OCI-LY1 (cell line): ENCODE data around the gene TSBP1.
"Not testable (repeated sequence)": the region's sequence is repeated elsewhere in the genome, so short reads cannot be mapped to it uniquely, and the experiment has no call there.

Experiments used
- H2AFZ ChIP-seq: fragments of 200-600 bp; sonication (generic), shearing (Covaris generic); 2 replicates; pipeline ENCODE4 v1.6.0; 2014; ENCODE audit warnings: antibody characterized with exemption, mild to moderate bottlenecking, low read length
- H3F3A ChIP-seq: fragments of 200-600 bp; sonication (generic), shearing (Covaris generic); 2 replicates; pipeline ENCODE4 v1.6.0; 2014; ENCODE audit warnings: mild to moderate bottlenecking, antibody characterized with exemption, low read length, moderate library complexity; ENCODE audit not compliant: insufficient read depth
- H3K27ac ChIP-seq: fragments of 200-600 bp; sonication (generic); 2 replicates; pipeline ENCODE4 v1.5.1; 2014; ENCODE audit warnings: low read length, mixed run types, mild to moderate bottlenecking, low read depth; ENCODE audit not compliant: poor library complexity, severe bottlenecking
- H3K27me3 ChIP-seq: fragments of 200-600 bp; sonication (generic); 2 replicates; pipeline ENCODE4 v1.6.0; 2014; ENCODE audit warnings: antibody characterized with exemption, mild to moderate bottlenecking, low read length, moderate library complexity; ENCODE audit not compliant: insufficient read depth
- H3K36me3 ChIP-seq: fragments of 200-600 bp; sonication (generic); 2 replicates; pipeline ENCODE4 v1.6.1; 2014; ENCODE audit warnings: mild to moderate bottlenecking, antibody characterized with exemption, low read length, moderate library complexity, mixed read lengths; ENCODE audit not compliant: insufficient read depth
- H3K4me1 ChIP-seq: fragments of 200-600 bp; sonication (generic); 2 replicates; pipeline ENCODE4 v1.5.1; 2014; ENCODE audit warnings: mild to moderate bottlenecking, low read length, moderate library complexity; ENCODE audit not compliant: insufficient read depth, severe bottlenecking
- H3K4me2 ChIP-seq: fragments of 200-600 bp; sonication (generic), shearing (Covaris generic); 2 replicates; pipeline ENCODE4 v1.6.1; 2014; ENCODE audit warnings: low read length
- H3K4me3 ChIP-seq: fragments of 200-600 bp; sonication (generic); 2 replicates; pipeline ENCODE4 v1.5.1; 2014; ENCODE audit warnings: low read length, low read depth, mild to moderate bottlenecking, mixed read lengths; ENCODE audit not compliant: poor library complexity, severe bottlenecking
- H3K79me2 ChIP-seq: fragments of 200-600 bp; shearing (Covaris generic); 2 replicates; pipeline ENCODE4 v1.6.1; 2016; ENCODE audit warnings: mixed run types, low read length, mixed read lengths; ENCODE audit not compliant: insufficient read depth
- H3K9ac ChIP-seq: fragments of 200-600 bp; sonication (generic), shearing (Covaris generic); 2 replicates; pipeline ENCODE4 v1.6.1; 2014; ENCODE audit warnings: mild to moderate bottlenecking, low read length, mixed read lengths
- H3K9me2 ChIP-seq: fragments of 200-600 bp; sonication (generic), shearing (Covaris generic); 2 replicates; pipeline ENCODE4 v1.6.1; 2014; ENCODE audit warnings: low read depth, mild to moderate bottlenecking, low read length, mixed read lengths
- H3K9me3 ChIP-seq: fragments of 200-600 bp; shearing (Covaris generic); 2 replicates; pipeline ENCODE4 v1.6.1; 2014; ENCODE audit warnings: low read length, mixed read lengths
- H4K20me1 ChIP-seq: fragments of 200-600 bp; sonication (generic), shearing (Covaris generic); 2 replicates; pipeline ENCODE4 v1.6.0; 2016; ENCODE audit warnings: mild to moderate bottlenecking, low read length; ENCODE audit not compliant: insufficient read depth
- CTCF ChIP-seq: fragments of 200-600 bp; sonication (generic), shearing (Covaris generic); IDR thresholded peaks from 2 replicates; pipeline ENCODE4 v1.5.1; 2017; ENCODE audit warnings: mild to moderate bottlenecking, antibody characterized with exemption, low read length, moderate library complexity, mixed read lengths
- EZH2 ChIP-seq: fragments of 200-600 bp; sonication (generic), shearing (Covaris generic); IDR thresholded peaks from 2 replicates; pipeline ENCODE4 v1.8.0; 2017; ENCODE audit warnings: borderline replicate concordance, mixed run types, mild to moderate bottlenecking, antibody characterized with exemption, low read length, moderate library complexity, mixed read lengths

The TSBP1 gene

GRCh38 chr6:32313964-32314363 is 57.7 kb downstream of the TSBP1 start:
- Histone ChIP-seq H3K4me3 (no peak overlapping the region), H3K4me2 (no peak overlapping the region), H4K20me1 (no peaks in the 10 kb centered on the region), H3K9me2 (no peaks in the 10 kb centered on the region), H3K36me3 (no peaks in the 10 kb centered on the region), H3F3A (no peaks in the 10 kb centered on the region), H2AFZ (no peak overlapping the region), H3K4me1 (no peaks in the 10 kb centered on the region), H3K27ac (no peak overlapping the region), H3K9ac (no peak overlapping the region), H3K27me3 (no peaks in the 10 kb centered on the region), H3K79me2 (no peaks in the 10 kb centered on the region), H3K9me3 (no peaks in the 10 kb centered on the region)
- TF ChIP-seq EZH2: no peak
- TF ChIP-seq CTCF: no peak

- H3K79me2 ChIP-seq: no peaks in the 10 kb centered on the region
- H3K4me1 ChIP-seq: no peaks in the 10 kb centered on the region
- no peaks in the 10 kb centered on the region for H3K9me2 ChIP-seq
- no peak overlapping the region for H3K4me2 ChIP-seq
- no peak overlapping the region for H2AFZ ChIP-seq
- H4K20me1 ChIP-seq: no peaks in the 10 kb centered on the region
- no peaks in the 10 kb centered on the region for H3K27me3 ChIP-seq
- no peak overlapping the region for H3K4me3 ChIP-seq
- H3K27ac ChIP-seq: no peak overlapping the region
- TF ChIP-seq CTCF: no peak
- no peak for TF ChIP-seq EZH2
- H3K36me3 ChIP-seq: no peaks in the 10 kb centered on the region
- H3K9me3 ChIP-seq: no peaks in the 10 kb centered on the region
- no peaks in the 10 kb centered on the region for H3F3A ChIP-seq
- H3K9ac ChIP-seq: no peak overlapping the region
Measured at GRCh38 chr6:32298632-32299336, 72.9 kb downstream of the TSBP1 start.

GRCh38 chr6:32294980-32295379 is 76.7 kb downstream of the TSBP1 start:
- H3K4me1 ChIP-seq, H3K4me3 ChIP-seq, H2AFZ ChIP-seq, H3K9ac ChIP-seq, H3K9me2 ChIP-seq, H3K27me3 ChIP-seq, H3K9me3 ChIP-seq, H3K27ac ChIP-seq, H3F3A ChIP-seq, H3K4me2 ChIP-seq, H4K20me1 ChIP-seq, H3K79me2 ChIP-seq, H3K36me3 ChIP-seq: not testable (repeated sequence)

GRCh38 chr6:32294566-32294965 is 77.1 kb downstream of the TSBP1 start:
- no peak overlapping the region for H3K9ac ChIP-seq
- no peaks in the 10 kb centered on the region for H3F3A ChIP-seq
- H3K27ac ChIP-seq: no peak overlapping the region

More at GRCh38 chr6:32294566-32294965, 77.1 kb downstream of the TSBP1 start:
- H3K9me3 ChIP-seq: no peaks in the 10 kb centered on the region
- TF ChIP-seq EZH2 (no peak), CTCF (no peak)
- no peak overlapping the region for H2AFZ ChIP-seq
- H3K4me3 ChIP-seq: no peak overlapping the region
- no peaks in the 10 kb centered on the region for H3K4me1 ChIP-seq
- H3K79me2 ChIP-seq: no peaks in the 10 kb centered on the region
- no peaks in the 10 kb centered on the region for H3K27me3 ChIP-seq
- H3K9me2 ChIP-seq: no peaks in the 10 kb centered on the region
- H3K36me3 ChIP-seq: no peaks in the 10 kb centered on the region
- no peaks in the 10 kb centered on the region for H4K20me1 ChIP-seq
- H3K4me2 ChIP-seq: no peak overlapping the region
